GM15510 (cell line): ENCODE data around the gene DENND5B.
A peak's percentile ranks its signal among the peaks of the same experiment; 100 is the strongest.

Source experiments
- POLR2A ChIP-seq: IDR thresholded peaks from 3 replicates; pipeline ENCODE4 v1.6.1; 2011; ENCODE audit warnings: borderline replicate concordance; ENCODE audit not compliant: insufficient read length; ENCODE audit errors: extremely low read depth

The DENND5B gene

GRCh38 chr12:31603546-31604009, 12.6 kb upstream of the DENND5B start:
- no peak for TF ChIP-seq POLR2A

DNA sequence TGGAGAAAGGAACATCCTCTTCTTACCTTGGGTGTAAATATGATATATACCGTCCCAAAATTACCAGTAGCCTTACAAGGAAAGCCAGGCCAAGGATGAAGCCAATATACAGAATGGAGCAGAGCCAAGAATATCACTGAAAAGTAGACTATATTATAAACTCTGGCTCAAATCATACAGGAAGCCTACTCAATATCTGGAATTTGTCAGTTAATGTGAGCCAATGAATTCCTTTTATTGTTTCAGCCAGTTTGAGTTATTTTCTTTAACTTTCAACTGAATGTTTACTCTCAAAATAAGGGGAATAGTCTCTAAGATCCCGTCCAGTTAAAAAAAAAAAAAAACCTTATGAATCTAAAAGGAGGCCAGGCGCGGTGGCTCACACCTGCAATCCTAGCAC, 9.8 kb upstream of the DENND5B start:
- no peak for TF ChIP-seq POLR2A

DNA sequence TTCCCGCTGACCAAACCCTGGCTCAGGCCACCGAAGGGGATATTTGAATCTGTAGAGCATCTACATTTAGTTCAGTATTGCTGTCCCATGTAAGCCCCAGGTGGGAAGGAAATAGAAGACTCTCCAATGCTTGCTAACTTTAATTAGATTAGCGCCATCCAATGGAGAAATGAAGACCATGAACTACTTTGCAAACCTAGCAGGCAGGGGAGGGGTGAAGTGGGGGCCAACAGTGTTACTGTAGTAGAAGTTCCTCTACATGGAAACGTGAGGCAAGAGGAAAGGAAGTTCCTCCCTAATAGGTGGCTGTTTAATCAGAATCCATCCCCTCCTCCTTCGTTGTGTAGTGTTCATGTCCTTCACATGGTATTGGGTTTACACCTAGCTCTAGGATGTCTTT, 9.3 kb upstream of the DENND5B start:
- TF ChIP-seq POLR2A, result no peak

DNA sequence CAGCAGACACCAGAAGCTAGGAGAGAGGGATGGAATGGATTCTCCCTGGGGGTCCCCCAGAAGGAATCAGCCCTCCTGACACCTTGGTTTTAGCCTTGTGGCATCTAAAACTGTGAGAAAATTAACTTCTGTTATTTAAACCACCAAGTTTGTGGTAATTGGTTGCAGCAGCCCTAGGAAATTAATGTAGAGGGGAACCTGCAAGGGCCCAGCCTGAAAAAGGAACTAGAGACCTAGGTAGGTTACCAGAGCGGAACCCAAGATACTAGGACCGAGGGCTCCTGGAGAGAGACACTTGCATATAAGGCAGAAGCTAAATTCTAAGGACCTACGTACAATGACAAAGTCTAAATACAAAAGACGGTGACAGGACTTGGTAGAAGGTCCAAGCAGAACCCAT, 8.1 kb upstream of the DENND5B start:
- TF ChIP-seq POLR2A, result no peak

DNA sequence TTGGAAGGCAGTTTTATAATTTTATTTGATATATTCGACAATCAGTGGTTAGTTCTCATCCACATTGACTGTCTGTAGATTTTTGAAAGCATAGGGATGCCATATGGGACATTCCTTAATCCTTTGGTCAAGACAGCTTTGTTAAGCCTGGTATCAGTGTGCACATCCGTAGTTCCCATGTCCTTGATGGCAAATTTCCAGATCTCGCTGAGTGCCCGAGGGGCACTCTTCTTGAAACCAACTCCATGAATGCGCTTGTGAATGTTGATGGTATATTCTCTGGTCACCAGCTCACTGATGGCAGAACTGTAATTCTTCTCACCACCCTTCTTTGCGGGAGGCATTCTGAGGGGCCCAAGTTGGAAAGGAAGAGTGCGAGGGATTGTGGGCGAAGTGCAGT, 6.1 kb upstream of the DENND5B start:
- no peak for TF ChIP-seq POLR2A

- no peak for TF ChIP-seq POLR2A
Observed at GRCh38 chr12:31594681-31595080, 3.7 kb upstream of the DENND5B start.

- no peak for TF ChIP-seq POLR2A
Observed at GRCh38 chr12:31591380-31591901, 505 bp upstream of the DENND5B start.

DNA sequence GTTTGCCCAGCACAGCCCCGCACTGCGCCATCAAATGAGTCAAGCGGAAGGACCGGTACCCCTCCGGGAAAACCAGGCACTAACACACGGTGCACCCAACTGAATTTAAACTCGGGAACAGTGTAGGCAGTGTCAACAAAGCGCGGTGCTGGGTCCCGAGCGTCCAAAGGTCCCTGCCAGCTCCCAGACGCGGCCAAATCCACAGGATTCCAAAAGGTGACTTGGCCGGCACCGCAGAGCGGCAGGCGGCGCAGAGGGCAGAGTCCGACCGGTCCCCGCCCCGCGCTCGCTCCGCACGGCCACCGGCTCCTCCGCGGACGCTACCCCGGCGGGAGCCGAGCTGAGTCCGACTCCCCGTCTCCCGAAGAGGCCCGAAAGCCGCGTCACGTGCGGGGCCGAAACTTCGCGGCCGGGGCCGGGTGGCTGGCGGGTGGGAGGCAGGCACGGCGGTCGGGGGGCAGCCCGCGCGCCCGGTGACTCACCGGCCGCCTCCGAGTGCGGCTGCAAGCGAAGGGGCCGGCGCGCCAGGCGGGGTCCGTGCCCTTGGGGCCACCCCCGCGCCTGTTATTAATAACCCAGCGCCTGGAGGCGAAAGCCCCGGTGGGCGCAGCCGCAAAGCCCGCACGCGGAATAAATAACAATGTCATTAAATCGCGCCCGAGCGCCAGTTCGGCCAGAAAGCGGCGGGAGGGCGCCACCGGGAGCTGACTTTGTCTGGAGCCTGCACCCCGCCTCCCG, 863 bp downstream of the DENND5B start:
- TF ChIP-seq POLR2A, result peak; percentile 30

DNA sequence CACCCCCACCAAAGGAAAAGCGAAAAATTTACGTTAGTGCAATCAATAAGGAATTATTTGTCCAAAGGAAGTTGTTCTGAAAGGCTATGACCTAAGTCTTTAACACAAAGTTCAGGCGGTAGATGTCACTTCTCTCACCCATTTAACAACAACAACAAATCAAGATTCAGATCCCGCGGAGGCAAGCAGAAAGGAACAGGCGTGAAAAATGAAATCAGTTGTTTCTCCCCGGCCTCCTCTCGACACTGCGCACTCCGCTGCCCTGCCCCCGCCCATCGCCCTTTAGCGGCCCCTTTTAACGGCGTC, 1.4 kb downstream of the DENND5B start:
- no peak for TF ChIP-seq POLR2A

GRCh38 chr12:31588976-31589375, 2.0 kb downstream of the DENND5B start:
- no peak for TF ChIP-seq POLR2A

DNA sequence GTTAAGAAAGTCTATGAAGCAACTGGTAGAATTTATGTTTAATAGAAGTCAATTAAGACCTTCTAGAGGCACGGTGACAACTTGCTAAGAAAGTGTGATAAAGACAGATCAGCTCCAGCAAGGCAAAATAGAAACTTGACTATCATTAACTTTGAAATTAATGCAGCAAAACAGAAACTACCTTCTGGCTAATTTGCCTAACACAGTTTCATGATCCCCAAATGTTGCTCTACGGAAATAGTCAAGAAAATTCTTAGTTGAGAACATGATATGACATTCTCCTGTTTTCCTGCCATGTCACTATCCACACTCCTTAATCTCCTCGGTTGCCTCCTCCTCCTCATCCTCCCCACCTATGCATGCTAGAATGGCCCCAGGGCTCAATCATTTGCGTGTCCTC, 4.2 kb downstream of the DENND5B start:
- TF ChIP-seq POLR2A, result no peak

DNA sequence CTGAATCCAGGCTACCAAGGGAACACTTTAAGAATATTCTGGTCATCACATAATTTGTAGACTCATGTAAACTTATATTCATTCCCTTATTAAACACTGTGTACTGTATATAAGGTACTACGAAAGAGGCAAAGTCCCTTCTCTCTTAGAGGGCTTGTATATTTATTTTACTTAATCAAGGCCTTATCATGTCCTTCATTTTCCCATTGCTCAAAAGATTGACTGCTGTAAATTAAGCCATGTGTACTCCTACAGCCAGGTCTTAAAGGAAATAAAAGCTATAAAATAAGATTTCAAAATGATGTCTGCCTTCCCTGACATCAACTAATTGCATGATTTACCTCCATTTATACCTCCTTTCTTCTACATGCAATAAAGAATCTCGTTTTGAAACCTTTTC, 5.0 kb downstream of the DENND5B start:
- no peak for TF ChIP-seq POLR2A

DNA sequence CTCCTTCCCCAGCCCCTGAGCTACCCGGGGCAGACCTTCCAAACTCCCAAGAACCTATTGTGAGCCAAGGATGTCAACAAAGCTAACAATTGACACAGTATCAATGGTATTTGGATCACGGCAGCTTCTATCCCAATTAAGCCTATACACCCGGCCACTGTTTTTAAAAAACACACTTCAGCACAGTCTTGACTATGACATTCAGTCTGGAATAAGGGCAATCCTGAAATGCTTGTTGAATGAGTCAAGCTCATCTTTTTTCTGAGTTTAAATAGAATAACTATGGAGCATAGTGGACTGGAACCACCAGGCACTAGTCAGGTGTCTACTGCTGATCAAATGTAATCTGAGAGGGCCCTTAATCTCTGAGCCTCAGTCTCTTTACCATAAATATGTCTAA, 5.7 kb downstream of the DENND5B start:
- TF ChIP-seq POLR2A, result no peak

DNA sequence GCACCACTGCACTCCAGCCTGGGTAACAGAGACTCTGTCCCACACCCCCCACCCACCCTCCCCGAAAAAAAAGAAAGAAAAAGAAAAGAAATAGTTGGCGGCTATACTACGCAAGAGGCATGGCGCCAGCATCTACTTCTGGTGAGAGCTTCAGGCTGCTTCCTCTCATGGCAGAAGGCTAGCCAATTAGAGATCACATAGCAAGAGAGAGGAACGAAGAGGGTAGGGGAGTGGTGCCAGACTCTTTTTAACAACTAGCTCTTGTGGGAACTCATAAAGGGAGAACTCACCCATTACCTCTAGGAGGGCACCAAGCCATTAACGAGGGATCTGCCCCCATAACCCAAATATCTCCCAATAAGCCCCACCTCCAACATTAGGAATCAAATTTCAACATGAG, 6.2 kb downstream of the DENND5B start:
- TF ChIP-seq POLR2A, result no peak

- no peak for TF ChIP-seq POLR2A
Observed at GRCh38 chr12:31583878-31584277, 7.1 kb downstream of the DENND5B start.

- TF ChIP-seq POLR2A, result no peak
Observed at GRCh38 chr12:31582155-31582554, 8.8 kb downstream of the DENND5B start.

DNA sequence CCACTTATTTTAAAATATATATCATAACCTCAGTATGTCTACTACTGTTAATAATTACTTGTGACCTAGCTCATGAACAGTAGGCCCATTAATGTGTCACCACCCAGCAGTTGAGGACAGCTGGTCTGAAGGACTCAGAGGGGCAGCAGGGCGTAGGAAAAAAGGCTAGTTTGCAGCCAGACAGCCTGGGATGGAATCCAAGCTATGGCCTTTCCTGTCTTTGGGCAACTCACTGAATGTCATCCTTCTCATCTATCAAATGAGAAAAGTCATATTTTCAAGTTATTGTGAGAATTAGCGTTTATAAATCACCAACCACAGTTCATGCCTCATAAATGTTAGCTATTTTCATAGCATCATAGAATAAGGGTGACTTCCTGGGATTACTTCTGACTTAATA, 12.3 kb downstream of the DENND5B start:
- no peak for TF ChIP-seq POLR2A

GRCh38 chr12:31574803-31575575, 15.9 kb downstream of the DENND5B start:
- TF ChIP-seq POLR2A, result no peak
